Measurements from ENCODE around the gene CAMKK2.

- TF ChIP-seq CTCF (IDR thresholded peaks at IDR 0.05; ENCODE audit: low read depth, low read length): no peak
- no peak for TF ChIP-seq MAX (IDR thresholded peaks at IDR 0.05; ENCODE audit: low read depth, low read length)
- no peak for TF ChIP-seq MYC (IDR thresholded peaks at IDR 0.05; ENCODE audit: low read depth, low read length)
- TF ChIP-seq POLR2A (IDR thresholded peaks at IDR 0.05; ENCODE audit: extremely low read depth, insufficient read length): no peak
These were observed 1.3 kb downstream of the CAMKK2 start for GRCh38 chr12:121295116-121295745.

Data from NB4 (cell line).